GM21528 (cell line): ENCODE measurements around the gene UPF3A.
"Not testable (repeated sequence)": the region's sequence is repeated elsewhere in the genome, so short reads cannot be mapped to it uniquely, and the experiment has no call there.

ENCODE experiments used
- ATAC-seq: cut with Tn5 transposase; IDR thresholded peaks from one replicate; pipeline ENCODE4 v1.9.1; 2021; ENCODE audit warnings: mild to moderate bottlenecking, moderate library complexity; ENCODE audit not compliant: unreplicated experiment, low FRiP score

Gene UPF3A

DNA sequence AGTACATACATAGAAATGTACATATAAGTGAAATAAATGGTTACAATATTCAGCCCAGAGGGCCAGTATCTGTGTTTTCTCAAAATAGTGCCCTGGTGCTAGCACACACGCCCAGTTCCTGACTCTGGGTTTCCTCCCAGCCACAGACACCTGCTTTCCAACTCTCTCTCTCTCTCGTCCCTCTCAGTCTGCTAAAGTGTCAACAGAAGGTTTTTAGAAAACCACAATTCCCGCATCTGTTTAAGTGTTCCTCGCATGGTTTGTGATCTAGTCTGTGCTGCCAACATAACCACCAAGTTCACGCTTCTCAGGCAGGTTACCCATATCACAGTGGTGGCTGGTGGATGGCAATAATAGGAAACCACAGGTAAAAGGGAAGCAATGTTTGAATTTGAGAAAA, 17.8 kb upstream of the UPF3A start:
- ATAC-seq, result peak; percentile 46

GRCh38 chr13:114264313-114264712, 17.1 kb upstream of the UPF3A start:
- not testable (repeated sequence) for ATAC-seq

DNA sequence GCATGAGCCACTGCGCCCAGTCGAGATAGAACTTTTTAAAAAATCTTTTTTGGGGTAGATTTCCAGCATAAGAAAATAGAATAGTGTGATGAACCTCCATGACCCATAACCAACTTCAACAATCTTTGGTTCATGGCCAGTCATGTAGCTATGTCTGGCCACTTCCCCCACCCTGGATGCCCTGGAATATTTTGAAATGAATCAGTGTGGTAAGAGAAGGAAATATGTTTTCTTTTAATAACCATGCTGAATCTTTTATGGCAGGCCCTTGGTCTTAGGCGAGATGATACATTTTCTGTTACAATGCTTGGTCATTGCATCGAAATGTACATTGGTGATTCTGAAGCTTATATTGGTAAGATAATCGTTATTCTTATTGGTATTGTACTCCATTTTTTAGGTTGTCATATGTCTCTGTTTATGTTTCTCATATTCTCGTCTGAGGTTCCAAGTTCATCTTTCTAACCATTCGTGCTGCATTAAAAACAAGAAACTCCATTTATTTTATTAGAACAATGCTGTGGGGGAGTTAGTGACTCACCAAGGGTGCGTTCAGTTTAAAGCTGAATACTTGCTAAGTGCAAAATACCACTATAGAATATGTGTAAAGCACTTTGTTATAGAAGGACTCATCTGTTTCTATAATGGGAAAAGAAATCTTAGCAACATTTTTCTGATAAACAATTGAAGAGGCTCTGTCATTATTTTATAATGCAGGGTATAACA, 16.4 kb upstream of the UPF3A start:
- ATAC-seq, result no peak

- ATAC-seq, result no peak
These were observed 15.2 kb upstream of the UPF3A start for GRCh38 chr13:114266241-114266640.

DNA sequence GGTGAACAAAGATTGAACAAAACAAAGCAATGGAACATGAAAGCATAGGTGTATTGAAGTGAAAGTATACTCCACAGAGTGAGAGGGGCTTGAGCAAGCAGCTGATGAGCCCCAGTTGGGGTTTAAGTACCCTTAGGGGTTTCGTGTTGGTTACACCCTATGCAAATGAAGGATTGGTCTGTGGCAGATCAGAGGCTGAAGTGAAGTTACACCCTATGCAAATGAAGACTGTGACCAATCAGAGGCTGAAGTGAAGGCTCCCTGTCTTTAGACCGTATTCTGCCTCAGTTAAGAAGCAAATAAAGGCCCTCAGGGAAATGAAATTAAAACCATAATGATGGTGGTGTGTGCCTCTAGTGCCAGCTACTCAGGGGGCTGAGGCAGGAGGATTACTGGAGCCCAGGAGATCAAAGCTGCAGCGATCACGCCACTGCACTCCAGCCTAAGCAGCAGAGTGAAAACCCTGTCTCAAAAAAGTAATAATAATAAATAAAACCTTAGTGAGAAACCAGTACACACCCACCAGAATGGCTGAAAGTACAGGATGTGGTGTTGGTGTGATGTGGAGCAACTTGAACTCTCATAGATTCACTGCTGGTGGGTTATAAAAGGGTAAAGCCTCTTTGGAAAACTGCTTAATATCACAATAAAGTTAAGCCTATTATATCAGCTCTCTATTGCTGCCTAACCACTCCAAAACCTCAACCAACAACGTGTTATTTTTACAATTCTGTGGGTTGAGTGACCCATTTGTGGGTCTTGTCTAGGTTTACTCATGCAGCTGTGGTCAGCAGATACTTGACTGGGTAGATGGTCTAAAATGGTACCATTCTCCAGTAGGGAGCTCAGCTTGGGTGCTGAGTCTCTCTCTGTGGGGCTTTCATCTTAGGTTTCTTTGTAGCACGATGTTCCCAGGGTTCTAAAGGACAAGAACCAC, 12.8 kb upstream of the UPF3A start:
- no peak for ATAC-seq

DNA sequence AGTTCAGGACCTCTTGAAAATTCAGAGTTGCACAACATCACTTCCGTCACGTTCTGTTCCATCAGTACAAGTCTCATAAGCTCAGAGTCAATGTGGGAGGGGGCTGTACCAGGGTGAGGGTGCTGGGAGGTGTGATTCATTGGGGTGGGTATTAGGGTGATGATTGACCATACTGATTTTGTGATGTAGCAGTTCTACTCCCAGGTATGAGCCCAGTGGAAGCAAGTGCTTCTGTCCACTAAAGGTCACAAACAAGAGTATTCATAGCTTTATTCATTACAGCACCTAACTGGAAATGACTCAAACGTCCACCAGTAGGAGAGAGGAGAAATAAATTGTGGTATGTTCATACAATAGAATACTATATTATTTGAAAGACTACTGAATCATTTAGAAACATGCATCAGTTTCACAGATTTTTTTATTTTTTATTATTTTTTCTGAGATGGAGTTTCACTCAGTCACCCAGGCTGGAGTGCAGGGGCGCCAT, 12.1 kb upstream of the UPF3A start:
- no peak for ATAC-seq

- no peak for ATAC-seq
These were observed 8.4 kb upstream of the UPF3A start for GRCh38 chr13:114272977-114273376.

DNA sequence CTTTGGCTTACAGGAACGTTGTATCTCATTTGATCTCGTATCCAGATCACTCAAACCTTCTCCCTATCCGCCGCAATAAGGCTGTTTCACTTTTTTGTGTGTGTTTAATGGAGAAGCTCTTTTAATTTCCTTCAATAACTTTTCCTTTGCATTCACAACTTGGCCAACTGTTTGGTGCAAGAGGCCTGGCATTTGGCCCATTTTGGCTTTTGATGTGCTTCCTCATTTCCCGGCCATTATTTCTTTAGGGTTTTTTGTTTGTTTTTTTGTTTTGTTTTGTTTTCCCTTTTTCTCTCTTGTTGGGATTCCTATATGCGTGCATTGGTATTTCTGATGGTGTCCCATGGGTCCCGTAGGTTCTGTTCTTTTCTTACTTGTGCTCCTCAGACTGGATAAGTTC, 6.1 kb upstream of the UPF3A start:
- ATAC-seq, result no peak

- no peak for ATAC-seq
These were observed 2.3 kb upstream of the UPF3A start for GRCh38 chr13:114279146-114279545.

GRCh38 chr13:114279758-114280355, 1.5 kb upstream of the UPF3A start:
- no peak for ATAC-seq

DNA sequence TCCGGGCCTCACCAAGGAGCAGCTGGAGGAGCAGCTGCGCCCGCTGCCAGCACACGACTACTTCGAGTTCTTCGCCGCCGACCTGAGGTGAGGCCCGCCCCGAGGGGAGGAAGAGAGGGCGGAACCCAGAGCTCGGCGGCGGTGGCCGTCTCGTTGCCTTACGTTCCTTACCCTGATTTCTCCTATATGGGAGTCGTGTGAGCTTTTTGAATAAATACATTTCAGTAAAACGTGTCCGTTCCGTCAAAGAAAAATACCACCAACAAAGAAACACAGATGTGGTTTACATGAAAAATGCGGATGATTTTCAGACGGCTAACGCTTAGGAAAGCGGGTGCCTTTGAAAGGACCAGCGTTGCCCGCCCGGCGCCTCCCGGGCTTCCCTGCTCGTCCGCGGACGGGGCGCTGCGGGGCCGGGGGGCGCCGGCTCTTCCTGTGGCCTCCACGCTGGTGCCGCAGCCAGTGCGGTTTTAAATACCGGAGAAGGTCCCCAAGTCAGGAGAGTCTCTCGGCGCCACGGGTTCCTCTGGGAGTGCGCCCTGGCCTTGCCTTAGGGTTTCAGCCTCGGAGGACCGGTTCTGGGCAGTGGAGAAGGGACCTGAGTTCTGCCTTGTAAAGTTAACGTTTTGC, 755 bp downstream of the UPF3A start:
- peak; percentile 62 for ATAC-seq

- ATAC-seq, result no peak
These were observed 2.2 kb downstream of the UPF3A start for GRCh38 chr13:114283576-114283975.

- ATAC-seq, result no peak
These were observed 3.3 kb downstream of the UPF3A start for GRCh38 chr13:114284680-114285079.

DNA sequence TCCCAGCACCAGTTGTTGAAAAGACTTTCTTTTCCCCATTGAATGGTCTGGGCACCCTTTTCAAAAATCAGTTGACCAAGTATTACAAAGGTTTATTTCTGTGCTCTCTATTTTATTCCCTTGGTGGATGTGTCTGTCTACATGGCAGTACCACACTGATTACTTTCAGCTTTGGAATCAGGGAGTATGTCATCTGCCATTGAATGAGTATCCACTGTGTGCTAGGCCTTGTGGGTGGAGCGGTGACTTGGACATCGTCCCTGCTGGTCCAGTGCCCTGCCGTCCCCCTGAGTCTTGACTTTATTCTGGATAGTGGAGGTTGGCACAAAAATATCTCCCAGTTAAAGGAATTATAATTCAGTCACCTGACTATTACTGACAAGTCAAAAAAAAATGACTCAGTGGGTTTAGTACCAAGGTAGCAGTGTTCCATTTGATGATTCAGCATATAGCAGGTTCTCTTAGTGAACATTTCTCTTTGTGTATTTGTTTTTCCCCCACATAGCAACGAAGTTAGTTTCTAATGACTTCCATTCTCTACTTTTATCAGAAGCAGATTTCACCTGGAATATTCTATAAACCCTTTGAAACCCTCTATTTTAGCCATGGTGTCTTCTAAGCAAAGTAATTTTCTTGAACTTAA, 3.9 kb downstream of the UPF3A start:
- no peak for ATAC-seq

GRCh38 chr13:114286808-114287207, 5.4 kb downstream of the UPF3A start:
- no peak for ATAC-seq

GRCh38 chr13:114288157-114288591, 6.8 kb downstream of the UPF3A start:
- ATAC-seq, result no peak

GRCh38 chr13:114296448-114296847, 15.0 kb downstream of the UPF3A start:
- ATAC-seq, result no peak

DNA sequence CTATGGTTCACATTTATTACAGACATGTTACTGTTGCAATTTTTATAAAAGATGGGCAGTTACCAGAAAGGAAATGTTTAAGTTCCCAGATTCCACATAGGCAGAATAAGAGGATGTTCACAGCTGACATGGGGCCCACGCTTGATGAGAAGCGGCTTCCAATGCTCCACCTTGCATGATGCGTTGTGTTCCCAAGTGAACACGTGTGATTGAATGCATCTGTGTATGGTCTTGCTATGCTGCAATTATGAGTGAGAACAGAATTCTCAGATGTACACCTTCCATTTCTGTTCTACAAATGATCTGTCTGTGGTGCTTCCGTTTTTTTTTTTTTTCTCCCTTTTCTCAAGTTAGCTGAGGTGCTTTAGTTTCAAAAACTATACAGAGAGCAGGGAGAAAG, 15.5 kb downstream of the UPF3A start:
- no peak for ATAC-seq

DNA sequence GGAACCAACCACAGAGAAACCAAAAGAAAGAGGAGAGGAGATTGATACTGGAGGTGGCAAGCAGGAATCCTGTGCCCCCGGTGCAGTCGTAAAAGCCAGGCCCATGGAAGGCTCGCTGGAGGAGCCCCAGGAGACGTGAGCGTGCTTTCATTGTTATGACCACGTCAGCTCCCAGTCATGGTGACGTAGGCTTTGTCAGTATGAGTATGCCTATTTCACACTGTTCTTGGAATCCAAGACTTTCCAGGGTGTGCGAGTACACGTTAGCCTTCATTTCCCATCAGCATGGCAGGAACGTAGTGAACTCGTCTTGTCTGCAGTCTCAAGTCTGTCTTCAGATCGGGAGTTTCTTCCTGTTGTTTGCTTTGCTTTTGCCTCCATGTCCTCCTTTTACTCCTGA, 17.5 kb downstream of the UPF3A start:
- no peak for ATAC-seq

DNA sequence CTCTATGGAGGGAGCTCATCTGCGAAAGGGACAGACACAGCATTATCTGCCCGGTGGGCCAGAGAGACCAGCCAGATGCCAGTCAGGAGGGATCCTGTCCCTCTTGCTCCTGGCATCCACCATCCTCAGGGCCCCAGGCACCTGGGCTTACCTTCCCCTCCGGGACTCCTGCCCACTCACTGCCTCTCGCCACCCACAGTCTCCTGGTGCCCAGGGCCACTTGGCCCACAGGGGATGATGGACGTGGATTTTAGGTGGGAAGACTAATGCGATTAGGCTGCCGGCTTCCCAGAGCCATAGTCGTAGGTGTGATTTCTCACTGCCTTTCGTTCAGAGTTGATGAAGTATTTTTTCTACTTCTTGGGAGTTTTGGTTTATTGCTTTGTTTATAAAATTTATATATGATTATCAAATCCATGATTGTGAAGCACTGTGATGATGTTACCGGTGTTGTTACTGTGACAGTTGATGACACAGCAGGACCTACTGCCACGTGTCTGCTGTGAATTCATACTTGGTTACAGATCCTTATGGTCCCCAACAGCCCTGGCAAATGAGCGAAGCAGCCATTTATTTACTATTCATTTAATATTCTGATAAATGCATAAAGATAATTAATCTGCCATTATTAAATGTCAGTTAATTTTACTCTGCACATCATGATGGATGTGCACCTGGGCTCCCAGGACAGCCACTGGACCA, 18.4 kb downstream of the UPF3A start:
- ATAC-seq, result no peak
